Islet precursor cell (in vitro differentiated cells): ENCODE data around the gene TRIM68.

Experiments used
- DNase-seq: peaks from one replicate; pipeline ENCODE4 v3.0.0-alpha.2; 2018

Gene TRIM68

DNA sequence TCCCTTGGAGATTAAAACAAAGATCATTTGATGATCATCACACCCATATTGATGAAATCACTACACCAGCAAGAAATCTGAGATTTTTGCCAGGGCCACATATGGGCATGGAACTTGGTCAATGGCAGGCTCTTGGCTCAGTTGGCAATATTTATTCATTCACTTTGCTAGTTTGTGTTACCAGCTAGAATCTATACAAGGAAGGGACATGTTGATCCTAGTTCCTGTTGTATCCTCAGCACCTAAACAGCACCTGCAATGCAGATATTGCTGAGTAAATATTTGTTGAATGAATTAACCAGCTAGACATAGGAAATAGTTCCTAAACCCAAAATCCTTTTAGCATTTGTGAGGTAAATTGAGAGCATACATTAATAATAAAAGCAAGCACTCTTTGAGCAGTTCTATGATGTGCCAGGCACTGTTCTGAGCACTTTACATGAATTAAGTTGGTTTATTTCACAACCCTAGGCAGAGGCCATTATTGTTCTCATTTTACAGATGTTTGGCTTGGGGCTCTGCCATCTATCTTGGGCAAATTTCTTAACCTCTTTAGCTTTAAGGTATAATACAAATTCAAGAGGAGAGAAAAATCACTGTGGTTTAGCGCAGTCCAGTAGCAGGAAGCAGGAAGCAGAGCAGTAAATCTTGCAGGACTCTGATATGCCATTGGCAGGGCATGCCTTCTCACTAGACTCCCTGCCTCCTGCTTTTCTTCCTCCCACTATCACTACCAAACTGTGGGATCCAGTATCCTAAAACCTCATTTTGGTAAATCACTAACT is 1.6 kb downstream of the TRIM68 start:
- DNase-seq = no peak

DNA sequence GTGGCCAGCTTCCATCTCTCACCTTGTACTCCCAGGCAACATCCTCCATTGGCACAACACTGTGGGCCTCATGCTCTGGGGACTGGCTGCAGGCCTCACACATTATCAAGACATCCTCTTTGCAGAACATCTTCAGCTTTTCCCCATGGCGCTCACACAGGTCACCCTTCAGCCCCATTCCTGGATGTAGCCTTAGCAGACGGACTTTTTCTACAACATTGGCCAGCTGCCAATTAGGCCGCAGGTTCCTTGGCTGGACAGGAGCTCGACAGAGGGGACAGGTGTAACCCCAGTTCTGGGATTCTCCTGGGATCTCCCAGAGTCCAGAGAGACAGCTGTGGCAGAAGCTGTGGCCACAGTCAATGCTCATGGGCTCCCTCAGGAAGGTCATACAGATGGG is 3.0 kb downstream of the TRIM68 start:
- DNase-seq = no peak

DNA sequence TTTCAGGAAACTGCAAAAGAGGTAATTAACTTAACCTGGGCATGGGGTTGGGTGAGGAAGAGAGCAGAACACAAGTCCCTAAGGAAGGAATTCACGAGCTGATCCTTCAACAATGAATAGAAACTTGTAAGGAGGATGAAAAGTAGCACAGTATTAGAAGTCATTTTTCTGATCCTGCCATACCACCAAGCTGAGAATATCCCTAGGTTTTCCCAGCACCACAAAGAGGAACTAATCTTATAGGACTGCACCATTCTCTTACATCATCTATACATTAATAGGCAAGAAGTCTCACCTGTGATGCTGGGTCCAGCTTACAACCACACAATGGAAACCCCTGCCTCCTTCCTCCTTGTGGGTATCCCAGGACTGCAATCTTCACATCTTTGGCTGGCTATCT is 14.3 kb downstream of the TRIM68 start, which contains the start of gene OR52I1:
OR52I1 (plus strand) TSS at position 301 of the 400 bp plus-strand sequence; CDS start at position 301, 0 bp downstream.
- DNase-seq = no peak

DNA sequence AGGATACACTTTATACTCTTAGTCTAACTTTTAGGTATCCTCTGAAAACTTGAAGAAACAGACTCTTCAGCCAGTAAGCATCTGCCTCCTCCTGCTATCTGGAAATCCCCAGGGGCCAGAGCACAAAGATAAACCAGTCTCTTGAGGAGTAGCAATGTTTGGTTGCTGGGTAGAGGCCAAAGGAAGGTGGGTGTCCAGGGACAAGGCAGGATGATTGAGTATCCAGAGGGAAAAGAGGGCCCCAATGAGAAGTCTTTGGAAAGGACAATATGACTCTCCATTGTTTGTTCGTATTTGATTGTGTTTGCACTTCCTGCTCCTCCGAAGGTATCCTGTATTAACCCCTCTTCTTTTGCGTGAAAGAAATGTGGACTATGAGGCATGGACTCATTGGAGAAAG is 19.0 kb downstream of the TRIM68 start:
- no peak for DNase-seq

DNA sequence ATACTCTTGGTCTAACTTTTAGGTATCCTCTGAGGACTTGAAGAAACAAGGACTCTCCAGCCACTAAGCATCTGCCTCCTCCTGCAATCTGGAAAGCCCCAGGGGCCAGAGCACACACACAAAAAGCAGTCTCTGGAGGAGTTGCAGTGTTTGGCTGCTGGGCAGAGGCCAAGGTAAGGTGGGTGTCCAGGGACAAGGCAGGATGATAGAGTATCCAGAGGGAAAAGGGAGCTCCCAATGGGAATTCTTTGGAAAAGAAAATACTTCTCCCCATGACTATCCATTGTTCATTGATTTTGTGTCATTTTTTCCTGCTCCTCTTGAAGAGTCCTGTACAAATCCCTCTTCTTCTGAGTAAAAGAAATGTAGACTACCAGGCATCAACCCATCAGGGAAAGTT is 26.6 kb downstream of the TRIM68 start, which contains the start of gene OR52I2:
OR52I2 (plus strand) TSS at position 301 of the 400 bp plus-strand sequence.
- no peak for DNase-seq

DNA sequence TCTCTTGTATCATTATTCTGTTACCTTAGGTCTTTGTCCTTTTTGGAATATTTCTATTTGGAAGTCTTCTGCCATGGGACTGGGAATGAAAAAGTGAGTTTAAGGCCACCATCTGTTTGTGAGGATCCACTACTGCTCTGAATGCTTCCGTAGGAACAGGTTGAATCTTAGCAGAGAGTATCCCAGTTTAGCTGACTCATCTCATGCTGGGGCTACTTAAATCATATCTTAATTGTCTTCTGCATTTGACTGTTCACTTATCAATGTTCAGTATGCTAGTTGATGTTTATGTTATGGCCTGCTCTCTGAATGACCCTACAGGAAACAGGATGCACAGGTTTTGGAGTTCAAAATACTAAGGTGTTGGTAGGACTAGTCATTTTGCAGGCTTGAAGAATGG is 27.9 kb downstream of the TRIM68 start:
- no peak for DNase-seq

DNA sequence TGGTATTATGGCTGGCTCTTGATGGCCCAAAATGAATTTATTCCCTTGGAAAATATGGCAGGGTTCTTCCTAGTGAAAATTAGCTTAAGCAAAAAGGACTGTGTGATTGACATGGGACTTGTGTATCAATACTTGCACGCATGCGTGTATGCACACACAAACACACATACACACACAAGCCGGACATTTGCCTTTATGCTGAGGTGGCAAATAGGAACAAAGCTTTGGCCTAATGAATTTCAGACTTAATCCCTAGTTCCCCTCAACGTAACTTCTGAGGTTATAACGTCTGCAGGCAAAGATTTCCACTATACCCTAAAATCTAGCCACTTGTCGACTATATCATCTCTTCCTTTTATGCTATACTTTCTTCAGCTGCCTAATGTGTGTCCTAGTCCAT is 29.4 kb downstream of the TRIM68 start:
- DNase-seq = no peak

DNA sequence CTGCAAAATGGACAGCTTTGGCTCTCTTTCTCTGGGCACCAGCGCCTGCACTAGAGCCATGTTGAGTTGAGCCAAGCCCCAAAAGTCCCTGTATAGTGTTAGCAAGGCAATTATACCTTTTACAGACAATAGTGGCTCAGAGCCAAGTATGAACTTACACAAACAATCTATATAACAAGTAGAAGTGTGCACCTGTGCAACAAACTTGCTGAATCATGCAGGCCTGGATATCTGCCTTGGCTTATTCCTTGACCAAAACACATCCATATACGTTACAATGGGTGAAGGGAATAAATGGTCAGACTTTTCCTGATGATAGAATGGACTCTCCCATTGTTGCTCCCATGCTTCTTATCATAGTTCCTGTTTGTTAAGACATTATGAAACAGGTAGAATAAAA is 30.3 kb downstream of the TRIM68 start:
- no peak for DNase-seq

DNA sequence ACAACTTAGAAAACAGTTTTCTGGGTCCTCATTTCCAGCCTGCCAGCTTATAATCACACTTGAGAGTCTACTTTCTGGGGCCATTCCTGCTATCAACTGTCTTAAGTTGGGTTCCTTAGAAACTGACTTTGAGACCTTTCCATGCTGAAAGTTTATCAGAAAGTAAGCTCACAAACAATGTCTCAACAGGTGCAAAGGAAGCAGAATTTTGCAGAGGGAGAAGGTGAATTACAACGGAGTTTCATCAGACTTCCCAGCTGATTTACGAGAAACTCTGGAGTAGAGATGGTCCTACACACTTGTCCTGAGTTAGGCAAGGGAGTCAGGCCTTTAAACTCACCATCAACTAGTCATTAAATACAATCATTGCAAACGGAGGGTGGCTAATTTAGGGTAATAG is 31.2 kb downstream of the TRIM68 start:
- no peak for DNase-seq

DNA sequence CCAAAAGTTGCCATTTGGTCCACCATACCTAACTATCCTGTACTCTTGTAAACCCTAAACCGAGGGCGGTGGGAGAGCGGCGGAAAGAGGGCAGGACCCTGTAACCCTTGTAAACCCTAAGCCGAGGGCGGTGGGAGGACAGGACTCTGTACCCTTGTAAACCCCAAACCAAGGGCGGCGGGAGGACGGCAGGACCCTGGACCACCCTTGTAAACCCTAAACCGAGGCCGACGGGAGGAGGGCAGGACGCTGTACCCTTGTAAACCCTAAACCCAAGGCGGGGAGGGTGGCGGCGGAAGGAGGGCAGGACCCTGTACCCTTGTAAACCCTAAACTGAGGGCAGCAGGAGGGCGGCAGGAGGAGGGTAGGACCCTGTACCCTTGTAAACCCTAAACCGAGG is 39.0 kb downstream of the TRIM68 start:
- no peak for DNase-seq

DNA sequence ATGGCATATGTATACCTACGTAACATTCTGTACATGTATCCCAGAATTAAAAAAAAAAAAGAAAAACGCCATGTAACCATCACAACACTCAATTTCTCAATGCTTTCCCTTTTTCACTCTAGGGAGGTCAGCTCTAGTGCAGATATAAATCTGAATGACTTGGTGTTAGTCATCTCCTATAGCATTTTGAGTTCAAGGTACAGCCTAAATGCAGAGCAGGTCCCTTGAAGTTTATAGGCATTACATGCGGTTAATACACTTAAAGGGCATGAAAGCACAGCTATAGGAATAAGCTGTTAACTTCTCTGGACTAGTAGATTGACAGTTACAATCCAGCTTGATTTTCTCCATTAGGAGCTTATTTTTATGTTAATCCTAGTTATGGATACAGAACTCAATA is 42.7 kb downstream of the TRIM68 start:
- DNase-seq = no peak

DNA sequence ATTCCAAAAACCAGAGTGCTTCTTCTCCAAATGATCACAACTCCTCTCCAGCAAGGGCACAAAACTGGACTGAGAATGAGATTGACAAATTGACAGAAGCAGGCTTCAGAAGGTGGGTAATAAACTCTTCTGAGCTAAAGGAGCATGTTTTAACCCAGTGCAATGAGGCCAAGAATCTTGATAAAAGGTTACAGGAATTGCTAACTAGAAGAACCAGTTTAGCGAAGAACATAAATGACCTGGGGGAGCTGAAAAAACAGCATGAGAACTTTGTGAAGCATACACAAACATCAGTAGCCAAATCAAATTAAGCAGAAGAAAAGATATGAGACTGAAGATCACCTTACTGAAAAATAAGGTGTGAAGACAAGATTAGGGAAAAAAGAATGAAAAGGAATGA is 47.6 kb downstream of the TRIM68 start:
- DNase-seq = no peak

DNA sequence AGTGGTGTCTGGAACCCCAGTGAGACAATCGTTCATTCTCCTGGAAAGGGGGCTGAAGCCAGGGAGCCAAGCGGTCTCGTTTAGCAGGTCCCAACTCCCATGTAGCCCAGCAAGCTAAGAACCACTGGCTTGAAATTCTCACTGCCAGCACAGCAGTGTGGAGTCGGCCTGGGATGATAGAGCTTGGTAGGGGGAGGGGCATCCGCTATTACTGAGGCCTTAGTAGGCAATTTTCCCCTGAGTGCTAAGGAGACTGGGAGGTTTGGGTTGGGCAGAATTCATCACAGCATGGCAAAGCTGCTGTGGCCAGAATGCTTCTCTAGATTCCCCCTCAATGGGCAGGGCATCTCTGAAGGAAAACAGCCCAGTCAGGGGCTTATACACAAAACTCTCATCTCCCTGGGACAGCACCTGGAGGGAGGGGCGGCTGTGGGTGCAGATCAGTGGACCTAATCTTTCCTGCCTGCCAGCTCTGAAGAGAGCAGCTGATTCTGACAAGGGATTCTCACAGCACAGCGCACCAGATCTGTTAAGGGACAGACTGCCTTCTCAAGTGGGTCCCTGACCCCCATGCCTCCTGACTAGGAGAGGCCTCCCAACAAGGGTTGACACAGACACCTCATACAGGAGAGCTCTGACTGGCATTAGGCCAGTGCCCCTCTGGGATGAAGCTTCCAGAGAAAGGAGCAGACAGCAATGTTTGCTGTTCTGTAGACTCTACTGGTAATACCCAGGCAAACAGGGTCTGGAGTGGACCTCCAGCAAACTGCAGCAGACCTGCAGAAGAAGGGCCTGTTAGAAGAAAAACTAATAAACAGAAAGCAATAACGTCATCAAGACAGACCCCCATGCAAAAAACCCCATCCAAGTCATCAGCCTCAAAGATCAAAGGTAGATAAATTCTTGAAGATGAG is 48.2 kb downstream of the TRIM68 start:
- DNase-seq = peak; percentile 56

DNA sequence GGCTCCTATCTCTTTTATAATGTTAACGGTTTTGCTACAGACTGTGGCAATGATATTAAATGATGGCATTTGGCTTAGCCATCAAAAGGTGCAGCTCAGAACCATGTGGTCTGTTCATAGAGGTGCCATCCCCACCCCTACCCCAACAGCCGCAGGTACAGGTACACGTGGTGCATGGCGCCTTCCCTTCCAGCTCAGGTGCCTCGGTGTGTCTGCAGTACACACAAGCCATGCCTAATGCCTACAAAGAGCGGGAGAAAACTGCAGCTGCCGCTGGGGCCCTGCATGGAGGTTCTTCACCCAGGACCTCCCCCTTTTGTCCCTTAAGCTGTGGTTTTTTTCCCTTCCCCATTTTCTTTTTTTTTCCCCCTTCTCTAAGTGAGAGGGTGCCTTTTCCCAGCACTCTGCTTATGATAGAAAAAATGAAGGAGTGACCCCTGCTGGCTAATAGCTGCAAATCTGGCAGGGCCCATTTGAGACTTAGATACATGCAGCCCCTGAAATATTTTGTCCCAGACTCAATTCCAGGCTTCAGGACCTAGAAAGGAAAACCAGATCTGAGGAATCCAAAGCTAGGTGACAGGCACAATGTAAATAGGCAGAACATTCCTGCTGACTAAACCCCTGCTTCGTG is 56.6 kb downstream of the TRIM68 start:
- DNase-seq = no peak
